Uterus (tissue), 2 donors: ENCODE data around the gene HLA-DQA1.

Experiments
- POLR2A ChIP-seq, 2 donors: fragments of 450-650 bp; IDR thresholded peaks; one replicate each; pipeline ENCODE4 v1.6.1; 2016; ENCODE audit warnings: antibody characterized with exemption in 2 of 2, mild to moderate bottlenecking in 1 of 2, moderate library complexity in 1 of 2
- TF ChIP-seq, protein P1 (sequence below), 4 experiments: fragments of 200-600 bp in 2 of 4; fragments of 450-650 bp in 2 of 4; sonication (generic) in 2 of 4; IDR thresholded peaks; one replicate each; pipeline ENCODE4 v1.5.1; 2016 to 2019; ENCODE audit warnings: antibody characterized with exemption in 4 of 4, mild to moderate bottlenecking in 2 of 4, moderate library complexity in 1 of 4

DNA sequence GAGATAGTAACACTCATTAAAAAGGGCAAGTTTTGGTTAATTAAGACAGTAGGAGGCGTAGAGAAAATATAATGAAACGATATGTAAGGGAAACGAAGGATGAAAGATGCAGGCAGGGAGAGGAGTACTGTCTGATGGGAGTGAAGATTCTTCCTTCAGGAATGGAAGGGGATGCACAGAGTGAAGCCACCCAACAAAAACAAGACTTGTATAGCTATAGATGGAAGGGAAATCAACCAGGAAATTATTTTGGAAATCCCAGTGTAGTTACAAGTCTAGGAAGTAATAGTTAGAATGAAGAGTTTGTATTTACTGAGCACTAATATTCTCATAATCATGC lies 27.8 kb upstream of the HLA-DQA1 start:
- TF ChIP-seq, protein P1, sequence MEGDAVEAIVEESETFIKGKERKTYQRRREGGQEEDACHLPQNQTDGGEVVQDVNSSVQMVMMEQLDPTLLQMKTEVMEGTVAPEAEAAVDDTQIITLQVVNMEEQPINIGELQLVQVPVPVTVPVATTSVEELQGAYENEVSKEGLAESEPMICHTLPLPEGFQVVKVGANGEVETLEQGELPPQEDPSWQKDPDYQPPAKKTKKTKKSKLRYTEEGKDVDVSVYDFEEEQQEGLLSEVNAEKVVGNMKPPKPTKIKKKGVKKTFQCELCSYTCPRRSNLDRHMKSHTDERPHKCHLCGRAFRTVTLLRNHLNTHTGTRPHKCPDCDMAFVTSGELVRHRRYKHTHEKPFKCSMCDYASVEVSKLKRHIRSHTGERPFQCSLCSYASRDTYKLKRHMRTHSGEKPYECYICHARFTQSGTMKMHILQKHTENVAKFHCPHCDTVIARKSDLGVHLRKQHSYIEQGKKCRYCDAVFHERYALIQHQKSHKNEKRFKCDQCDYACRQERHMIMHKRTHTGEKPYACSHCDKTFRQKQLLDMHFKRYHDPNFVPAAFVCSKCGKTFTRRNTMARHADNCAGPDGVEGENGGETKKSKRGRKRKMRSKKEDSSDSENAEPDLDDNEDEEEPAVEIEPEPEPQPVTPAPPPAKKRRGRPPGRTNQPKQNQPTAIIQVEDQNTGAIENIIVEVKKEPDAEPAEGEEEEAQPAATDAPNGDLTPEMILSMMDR (IDR thresholded peaks at IDR 0.05) = no peak
- TF ChIP-seq POLR2A (IDR thresholded peaks at IDR 0.05) = no peak
